HG02870 (cell line): Measurements from ENCODE around the gene PLCXD1.
"Not testable (repeated sequence)": the region's sequence is repeated elsewhere in the genome, so short reads cannot be mapped to it uniquely, and the experiment has no call there.

ENCODE experiments used
- ATAC-seq: cut with Tn5 transposase; IDR thresholded peaks from one replicate; pipeline ENCODE4 v1.9.1; 2021; ENCODE audit warnings: mild to moderate bottlenecking, moderate library complexity; ENCODE audit not compliant: unreplicated experiment

Gene PLCXD1

GRCh38 chrX:348461-349117, 67.4 kb downstream of the PLCXD1 start:
- no peak for ATAC-seq

GRCh38 chrX:349196-349595, 68.0 kb downstream of the PLCXD1 start:
- ATAC-seq = no peak

GRCh38 chrX:349702-350101, 68.5 kb downstream of the PLCXD1 start:
- no peak for ATAC-seq

- no peak for ATAC-seq
Observed at GRCh38 chrX:350148-350533, 69.0 kb downstream of the PLCXD1 start.

GRCh38 chrX:350534-351323, 69.5 kb downstream of the PLCXD1 start:
- no peak for ATAC-seq

- not testable (repeated sequence) for ATAC-seq
Observed at GRCh38 chrX:351324-351641, 70.1 kb downstream of the PLCXD1 start.

- ATAC-seq = no peak
Observed at GRCh38 chrX:351736-352135, 70.6 kb downstream of the PLCXD1 start.

GRCh38 chrX:352181-352580, 71.0 kb downstream of the PLCXD1 start:
- no peak for ATAC-seq

- no peak for ATAC-seq
Observed at GRCh38 chrX:352582-353314, 71.6 kb downstream of the PLCXD1 start.
